GM18499 (cell line): Measurements from ENCODE around the gene GRK4.
A peak's percentile ranks its signal among the peaks of the same experiment; 100 is the strongest.
"Not testable (repeated sequence)": the region's sequence is repeated elsewhere in the genome, so short reads cannot be mapped to it uniquely, and the experiment has no call there.

Experiments
- ATAC-seq: cut with Tn5 transposase; IDR thresholded peaks from one replicate; pipeline ENCODE4 v1.9.1; 2021; ENCODE audit warnings: moderate number of reproducible peaks; ENCODE audit not compliant: insufficient read depth, unreplicated experiment

The GRK4 gene

GRCh38 chr4:2954358-2955185 is 8.8 kb upstream of the GRK4 start:
- ATAC-seq = no peak

- ATAC-seq = not testable (repeated sequence)
Measured at GRCh38 chr4:2955186-2956044, 8.0 kb upstream of the GRK4 start.

GRCh38 chr4:2958446-2958845 is 4.9 kb upstream of the GRK4 start:
- no peak for ATAC-seq

GRCh38 chr4:2960450-2960849 is 2.9 kb upstream of the GRK4 start:
- not testable (repeated sequence) for ATAC-seq

- no peak for ATAC-seq
Measured at GRCh38 chr4:2961421-2961810, 2.0 kb upstream of the GRK4 start.

- ATAC-seq = no peak
Measured at GRCh38 chr4:2961811-2962441, 1.4 kb upstream of the GRK4 start.

GRCh38 chr4:2962614-2963174 is 677 bp upstream of the GRK4 start:
- ATAC-seq = peak; percentile 5

- ATAC-seq = no peak
Measured at GRCh38 chr4:2963966-2964471, 648 bp downstream of the GRK4 start.

GRCh38 chr4:2964706-2965258 is 1.4 kb downstream of the GRK4 start:
- no peak for ATAC-seq

GRCh38 chr4:2965262-2965661 is 1.9 kb downstream of the GRK4 start:
- ATAC-seq = no peak

GRCh38 chr4:2968381-2968780 is 5.0 kb downstream of the GRK4 start:
- ATAC-seq = no peak

GRCh38 chr4:2971275-2971674 is 7.9 kb downstream of the GRK4 start:
- ATAC-seq = no peak

GRCh38 chr4:2977211-2978088 is 14.1 kb downstream of the GRK4 start:
- ATAC-seq = no peak

GRCh38 chr4:2981256-2981819 is 18.0 kb downstream of the GRK4 start:
- ATAC-seq = no peak

- ATAC-seq = no peak
Measured at GRCh38 chr4:2982012-2982411, 18.6 kb downstream of the GRK4 start.

- not testable (repeated sequence) for ATAC-seq
Measured at GRCh38 chr4:2983715-2984114, 20.3 kb downstream of the GRK4 start.

GRCh38 chr4:2991243-2991642 is 27.9 kb downstream of the GRK4 start:
- ATAC-seq = no peak

GRCh38 chr4:2994917-2995316 is 31.5 kb downstream of the GRK4 start:
- ATAC-seq = no peak
